ENCODE measurements around the gene TSPAN15.

TSPAN15 gene

DNA sequence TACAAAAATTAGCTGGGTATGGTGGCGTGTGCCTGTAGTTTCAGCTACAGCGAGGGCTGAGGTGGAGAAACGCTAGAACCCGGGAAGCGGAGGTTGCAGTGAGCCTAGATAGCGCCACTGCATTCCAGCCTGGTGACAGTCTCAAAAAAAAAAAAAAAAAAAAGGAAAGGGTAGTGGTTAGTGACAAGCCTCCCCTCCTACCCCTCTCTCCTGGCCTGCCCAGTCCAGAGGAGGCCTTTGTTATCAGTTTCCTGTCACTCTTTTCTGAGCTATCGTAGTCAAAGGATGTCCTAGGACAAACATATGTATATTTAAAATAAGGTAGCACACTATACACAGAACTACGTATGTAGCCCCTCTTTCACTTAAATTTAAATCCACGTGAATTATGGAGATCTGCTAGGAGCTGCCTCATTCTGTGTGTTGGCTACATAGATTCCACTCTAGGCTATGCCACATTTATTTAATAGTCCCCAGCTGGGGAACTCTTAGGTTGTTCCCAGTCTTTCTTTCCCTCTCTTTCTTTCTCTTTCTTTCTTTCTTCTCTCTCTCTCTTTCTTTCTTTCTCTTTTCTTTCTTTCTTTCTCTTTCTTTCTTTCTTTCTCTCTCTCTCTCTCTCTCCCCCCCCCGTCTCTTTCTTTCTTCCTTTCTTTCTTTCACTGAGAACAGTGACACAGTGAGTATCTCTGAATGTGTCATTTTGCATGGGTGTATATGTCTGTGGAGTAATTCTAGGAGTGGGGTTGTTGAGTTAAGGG, 3.9 kb downstream of the TSPAN15 start:
- no peaks in the 10 kb centered on the region for H3K4me1 ChIP-seq (ENCODE audit: insufficient read depth, low read length, poor library complexity, severe bottlenecking)
- no peak overlapping the region for H3K4me2 ChIP-seq (ENCODE audit: low read depth, low read length, poor library complexity, severe bottlenecking)
- no peaks in the 10 kb centered on the region for H3K27me3 ChIP-seq (ENCODE audit: insufficient read depth, low read length, poor library complexity, severe bottlenecking)
- H4K20me1 ChIP-seq (ENCODE audit: insufficient read depth, low read length, poor library complexity, severe bottlenecking): no peaks in the 10 kb centered on the region
- no peaks in the 10 kb centered on the region for H3K9me3 ChIP-seq (ENCODE audit: insufficient read depth, low read depth, low read length)
- H3K4me3 ChIP-seq (ENCODE audit: low read length, poor library complexity, severe bottlenecking): no peak overlapping the region
- no peak overlapping the region for H2AFZ ChIP-seq (ENCODE audit: low read length)
- no peaks in the 10 kb centered on the region for H3F3A ChIP-seq (ENCODE audit: low read depth)
- no peaks in the 10 kb centered on the region for H3K9me2 ChIP-seq (replicated peaks; ENCODE audit: low read depth, low read length)
- H3K9ac ChIP-seq (ENCODE audit: low read depth, low read length, poor library complexity, severe bottlenecking): no peak overlapping the region
- H3K79me2 ChIP-seq (ENCODE audit: insufficient read depth, low read length): no peaks in the 10 kb centered on the region
- TF ChIP-seq EZH2phosphoT487 (IDR thresholded peaks at IDR 0.05; ENCODE audit: borderline replicate concordance): no peak
- TF ChIP-seq, protein P1, sequence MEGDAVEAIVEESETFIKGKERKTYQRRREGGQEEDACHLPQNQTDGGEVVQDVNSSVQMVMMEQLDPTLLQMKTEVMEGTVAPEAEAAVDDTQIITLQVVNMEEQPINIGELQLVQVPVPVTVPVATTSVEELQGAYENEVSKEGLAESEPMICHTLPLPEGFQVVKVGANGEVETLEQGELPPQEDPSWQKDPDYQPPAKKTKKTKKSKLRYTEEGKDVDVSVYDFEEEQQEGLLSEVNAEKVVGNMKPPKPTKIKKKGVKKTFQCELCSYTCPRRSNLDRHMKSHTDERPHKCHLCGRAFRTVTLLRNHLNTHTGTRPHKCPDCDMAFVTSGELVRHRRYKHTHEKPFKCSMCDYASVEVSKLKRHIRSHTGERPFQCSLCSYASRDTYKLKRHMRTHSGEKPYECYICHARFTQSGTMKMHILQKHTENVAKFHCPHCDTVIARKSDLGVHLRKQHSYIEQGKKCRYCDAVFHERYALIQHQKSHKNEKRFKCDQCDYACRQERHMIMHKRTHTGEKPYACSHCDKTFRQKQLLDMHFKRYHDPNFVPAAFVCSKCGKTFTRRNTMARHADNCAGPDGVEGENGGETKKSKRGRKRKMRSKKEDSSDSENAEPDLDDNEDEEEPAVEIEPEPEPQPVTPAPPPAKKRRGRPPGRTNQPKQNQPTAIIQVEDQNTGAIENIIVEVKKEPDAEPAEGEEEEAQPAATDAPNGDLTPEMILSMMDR (conservative IDR thresholded peaks at IDR 0.05; ENCODE audit: low read length): no peak
- H3K36me3 ChIP-seq (ENCODE audit: insufficient read depth, low read length): no peaks in the 10 kb centered on the region

DNA sequence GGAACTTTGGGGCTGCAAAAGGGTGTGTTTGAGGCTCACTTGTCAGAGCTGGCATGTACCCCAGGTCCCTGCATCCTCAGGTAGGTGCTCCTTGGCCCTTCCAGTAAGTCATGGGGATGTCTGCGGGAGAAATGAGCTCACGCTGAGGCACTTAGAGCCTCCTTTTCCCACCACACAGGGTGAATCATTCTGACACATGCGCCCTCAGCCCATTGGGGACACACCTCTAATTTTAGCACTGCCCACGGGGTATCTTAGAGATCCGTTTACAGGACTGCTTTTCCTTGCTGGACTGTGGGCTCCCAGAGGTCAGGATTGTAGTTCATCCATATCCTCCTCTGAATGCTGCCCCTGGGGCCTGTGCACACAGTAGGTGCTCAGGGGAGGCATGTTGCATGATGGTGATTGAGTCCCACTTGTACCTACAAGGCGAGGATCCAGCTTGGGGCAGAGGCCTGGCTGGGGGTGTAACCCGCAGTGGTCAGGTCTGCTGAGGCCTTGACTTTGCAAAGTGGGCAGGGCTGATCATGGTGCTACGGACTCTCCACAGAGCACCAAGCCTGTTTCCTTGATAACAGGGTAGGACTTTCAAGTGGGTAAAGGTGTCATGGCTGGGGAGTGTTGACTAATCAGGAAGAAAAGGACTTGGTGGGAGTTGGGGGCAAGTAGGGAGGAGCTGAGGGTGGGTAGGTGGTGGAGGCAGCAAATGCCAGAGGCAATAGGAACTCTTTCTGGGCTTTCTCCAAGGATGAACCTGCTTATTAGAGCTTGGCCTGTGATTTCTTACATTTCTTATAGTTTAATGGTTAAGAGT, 5.8 kb downstream of the TSPAN15 start:
- Histone ChIP-seq H3K9ac (ENCODE audit: low read depth, low read length, poor library complexity, severe bottlenecking) (no peak overlapping the region), H3K36me3 (ENCODE audit: insufficient read depth, low read length) (no peaks in the 10 kb centered on the region), H3K9me2 (replicated peaks; ENCODE audit: low read depth, low read length) (no peaks in the 10 kb centered on the region), H3K4me3 (ENCODE audit: low read length, poor library complexity, severe bottlenecking) (no peak overlapping the region), H2AFZ (ENCODE audit: low read length) (no peak overlapping the region), H3K9me3 (ENCODE audit: insufficient read depth, low read depth, low read length) (no peaks in the 10 kb centered on the region), H3K27me3 (ENCODE audit: insufficient read depth, low read length, poor library complexity, severe bottlenecking) (no peaks in the 10 kb centered on the region), H4K20me1 (ENCODE audit: insufficient read depth, low read length, poor library complexity, severe bottlenecking) (no peaks in the 10 kb centered on the region), H3F3A (ENCODE audit: low read depth) (no peaks in the 10 kb centered on the region), H3K4me2 (ENCODE audit: low read depth, low read length, poor library complexity, severe bottlenecking) (no peak overlapping the region), H3K4me1 (ENCODE audit: insufficient read depth, low read length, poor library complexity, severe bottlenecking) (peaks cover 6% of the 10 kb centered on the region), H3K79me2 (ENCODE audit: insufficient read depth, low read length) (no peaks in the 10 kb centered on the region)
- TF ChIP-seq EZH2phosphoT487 (IDR thresholded peaks at IDR 0.05; ENCODE audit: borderline replicate concordance): no peak
- TF ChIP-seq, protein P1 (conservative IDR thresholded peaks at IDR 0.05; ENCODE audit: low read length): no peak

DNA sequence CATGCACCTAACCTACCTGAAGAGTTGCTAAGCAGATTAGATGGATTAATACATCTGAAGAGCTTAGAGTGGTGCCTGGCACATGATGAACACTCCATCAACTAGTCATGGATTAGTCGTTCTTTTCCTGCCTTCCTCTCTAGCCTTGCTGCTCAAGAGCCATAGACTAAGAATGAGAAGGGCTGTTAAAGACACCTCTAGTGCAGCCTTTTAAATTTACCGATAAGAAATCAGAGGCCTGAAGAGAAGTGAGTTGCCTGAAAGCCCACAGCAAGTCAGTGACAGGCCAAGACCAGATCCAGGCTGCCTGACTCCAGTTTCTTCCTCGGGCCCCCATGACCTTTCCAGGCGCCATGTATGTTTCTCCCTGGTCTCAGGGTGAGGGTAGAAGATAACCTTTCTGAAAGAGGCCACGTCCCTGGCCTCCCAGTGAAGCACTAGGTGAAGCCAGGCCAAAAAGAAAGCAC, 6.5 kb downstream of the TSPAN15 start:
- no peak overlapping the region for H3K4me2 ChIP-seq (ENCODE audit: low read depth, low read length, poor library complexity, severe bottlenecking)

More for the DNA sequence above, 6.5 kb downstream of the TSPAN15 start:
- Histone ChIP-seq H3K9ac (ENCODE audit: low read depth, low read length, poor library complexity, severe bottlenecking) (no peak overlapping the region), H4K20me1 (ENCODE audit: insufficient read depth, low read length, poor library complexity, severe bottlenecking) (no peaks in the 10 kb centered on the region), H3F3A (ENCODE audit: low read depth) (no peaks in the 10 kb centered on the region), H3K79me2 (ENCODE audit: insufficient read depth, low read length) (no peaks in the 10 kb centered on the region), H3K4me1 (ENCODE audit: insufficient read depth, low read length, poor library complexity, severe bottlenecking) (peaks cover 6% of the 10 kb centered on the region), H2AFZ (ENCODE audit: low read length) (no peak overlapping the region), H3K9me2 (replicated peaks; ENCODE audit: low read depth, low read length) (no peaks in the 10 kb centered on the region), H3K9me3 (ENCODE audit: insufficient read depth, low read depth, low read length) (no peaks in the 10 kb centered on the region), H3K27me3 (ENCODE audit: insufficient read depth, low read length, poor library complexity, severe bottlenecking) (no peaks in the 10 kb centered on the region), H3K4me3 (ENCODE audit: low read length, poor library complexity, severe bottlenecking) (no peak overlapping the region), H3K36me3 (ENCODE audit: insufficient read depth, low read length) (no peaks in the 10 kb centered on the region)
- no peak for TF ChIP-seq EZH2phosphoT487 (IDR thresholded peaks at IDR 0.05; ENCODE audit: borderline replicate concordance)
